Cardiac septum (tissue), 1 donor: ENCODE data around the gene HCFC1R1. TPM values are rescaled to one million over a fixed set of nuclear protein-coding genes. Genes with fewer than 3 reads are reported as not detected.

Source experiments
- DNase-seq: peaks from one replicate; pipeline ENCODE4 v3.0.0-alpha.2; 2020; ENCODE audit warnings: low spot score
- intact Hi-C: fragments of 100-400 bp; cut with DNase I; formaldehyde crosslinking; loops from one replicate; pipeline ENCODE4 v1.14.0; 2022
- total RNA-seq: library from RNA; stranded (reverse); fragmentation: NEBNext Ultra II Directional; extraction: Animal tissue kit (Norgen Biotek cat#: 25700); gene quantifications from one replicate; pipeline ENCODE4 v1.2.1, GENCODE V29; 2021
- donor health status: DM: no; HTN: no; CAD: no.

HCFC1R1 gene
- total RNA-seq, 1 donor from 2014 or later: 41.3 TPM

DNA sequence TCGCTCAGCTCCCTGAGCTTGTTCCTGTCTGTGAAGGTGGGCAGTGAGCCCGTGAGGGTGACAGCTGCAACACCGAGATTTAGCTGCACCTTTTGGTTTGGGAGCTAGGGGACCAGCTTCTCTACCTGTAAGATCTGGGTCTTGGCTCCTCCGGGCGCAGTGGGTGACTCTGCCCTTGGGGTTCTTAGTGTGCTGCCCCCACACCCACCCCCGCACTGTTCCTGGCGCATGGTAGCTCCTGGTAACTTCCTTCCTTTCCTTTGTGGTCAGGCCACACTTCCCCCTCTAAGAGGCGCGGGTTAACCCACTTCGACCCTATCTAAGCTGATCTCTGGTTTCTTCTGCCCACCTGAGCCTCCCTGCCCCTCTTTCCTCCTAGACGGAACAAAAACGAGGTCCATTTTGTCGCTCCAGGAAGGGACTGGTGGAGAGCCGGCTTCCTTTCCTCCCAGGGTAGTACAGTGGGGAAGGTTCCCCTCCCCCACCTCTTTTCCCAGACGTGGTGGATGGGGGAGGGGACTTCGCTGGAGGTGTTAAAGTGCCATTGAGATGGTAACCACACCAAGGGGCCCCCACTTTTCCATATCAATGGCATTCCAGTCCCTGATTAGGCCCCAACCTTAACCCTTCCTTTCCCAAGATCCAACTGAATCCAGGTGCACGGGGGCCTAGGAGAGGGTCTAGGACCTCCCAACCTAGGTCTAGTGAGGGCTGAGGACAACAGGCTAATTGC is 15.6 kb downstream of the HCFC1R1 start:
- no peak for DNase-seq
- intact Hi-C loops: no loop called here

DNA sequence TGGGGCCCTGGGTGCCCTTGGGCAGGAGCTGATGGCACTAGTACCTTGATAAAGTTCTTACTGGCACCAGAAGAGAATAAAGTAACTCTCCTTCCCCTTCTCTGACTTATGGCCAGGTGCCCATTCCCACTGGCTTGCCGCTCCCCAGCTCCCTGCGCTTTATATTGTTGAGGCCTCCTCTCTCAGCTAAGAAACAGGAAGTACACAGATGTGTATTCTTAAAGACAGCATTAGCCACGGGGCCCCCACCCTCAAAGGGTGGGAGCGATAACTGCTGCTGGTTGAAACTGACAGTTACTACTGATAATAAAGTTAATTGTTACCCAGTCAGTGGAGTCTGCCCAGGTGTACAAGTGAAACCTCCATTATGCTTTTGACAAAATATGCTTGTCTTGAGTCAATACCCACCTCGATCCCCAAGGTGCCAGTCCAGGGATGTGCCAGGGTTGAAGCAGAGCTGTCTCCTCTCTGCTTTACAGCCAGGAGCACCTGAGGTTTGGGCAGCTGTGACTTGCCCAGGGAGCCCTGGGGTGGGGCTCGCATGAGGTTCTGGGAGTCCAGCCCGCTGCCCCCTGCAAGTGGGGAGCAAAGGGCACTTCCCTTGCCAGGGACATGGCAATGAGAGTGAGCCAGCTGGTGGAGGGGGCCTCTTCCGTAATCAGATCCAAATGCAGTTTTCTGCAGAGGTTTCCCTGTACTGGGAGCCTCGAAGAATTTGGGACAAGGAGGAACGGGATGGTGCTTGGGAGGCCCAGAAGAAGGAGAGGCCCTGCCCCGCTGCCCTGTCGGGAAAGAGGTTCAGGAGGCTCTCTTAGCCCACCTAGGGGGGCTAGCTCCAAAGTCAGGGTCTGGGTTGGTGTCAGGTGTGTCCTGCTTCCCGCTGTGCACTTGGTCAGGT is 16.4 kb downstream of the HCFC1R1 start:
- intact Hi-C loops: no loop called here
- no peak for DNase-seq

DNA sequence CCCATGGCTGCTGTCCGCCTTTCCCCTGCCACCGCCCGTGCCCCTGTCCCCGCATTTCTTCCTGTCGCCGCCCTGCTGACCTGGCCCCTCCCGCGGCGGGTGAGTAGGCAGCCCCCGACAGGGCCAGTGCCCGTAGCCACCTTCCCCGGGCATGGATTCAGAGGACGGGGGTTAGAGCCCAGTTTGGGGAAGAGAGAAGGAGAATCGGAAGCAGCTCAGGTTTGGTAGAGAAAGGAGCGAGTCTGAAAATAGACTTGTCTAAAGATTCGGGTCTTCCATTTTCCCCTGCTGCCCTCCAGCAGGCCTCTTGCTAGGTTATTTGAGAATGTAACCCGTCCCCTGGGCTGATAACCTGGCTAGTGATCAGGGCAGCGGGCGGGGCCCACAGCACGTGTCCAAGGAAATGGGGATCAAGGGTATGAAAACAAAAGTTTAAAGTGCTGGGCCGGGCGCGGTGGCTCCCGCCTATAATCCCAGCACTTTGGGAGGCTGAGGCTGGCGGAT is 18.9 kb downstream of the HCFC1R1 start:
- intact Hi-C loops: loop anchor here (2.0 kb wide), 1 partner anchor 16 kb away; the partner anchor contains the start of gene TNFRSF12A
- no peak for DNase-seq

DNA sequence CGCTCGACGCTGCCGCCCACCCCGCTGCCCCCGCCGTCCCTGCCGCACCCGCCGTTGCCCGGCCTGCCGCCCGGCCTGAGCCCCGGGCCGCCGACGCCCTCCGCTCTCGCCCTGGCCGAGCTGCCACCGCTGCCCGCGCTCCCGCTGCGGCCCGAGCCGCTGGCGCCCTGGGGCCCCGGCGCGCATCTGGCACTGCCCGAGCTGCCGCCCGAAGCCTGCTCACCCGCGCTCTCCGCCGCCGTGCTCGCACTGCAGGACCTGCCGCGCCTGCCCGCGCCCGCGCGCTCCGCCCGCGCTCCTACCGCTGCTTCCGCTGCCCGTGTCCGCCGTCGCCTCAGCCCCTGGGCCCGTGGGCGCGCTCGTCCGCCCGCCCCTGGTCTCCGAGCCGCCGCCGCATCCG is 19.4 kb downstream of the HCFC1R1 start:
- no peak for DNase-seq
- intact Hi-C loops: loop anchor here (2.0 kb wide), 1 partner anchor 16 kb away; the partner anchor contains the start of gene TNFRSF12A

DNA sequence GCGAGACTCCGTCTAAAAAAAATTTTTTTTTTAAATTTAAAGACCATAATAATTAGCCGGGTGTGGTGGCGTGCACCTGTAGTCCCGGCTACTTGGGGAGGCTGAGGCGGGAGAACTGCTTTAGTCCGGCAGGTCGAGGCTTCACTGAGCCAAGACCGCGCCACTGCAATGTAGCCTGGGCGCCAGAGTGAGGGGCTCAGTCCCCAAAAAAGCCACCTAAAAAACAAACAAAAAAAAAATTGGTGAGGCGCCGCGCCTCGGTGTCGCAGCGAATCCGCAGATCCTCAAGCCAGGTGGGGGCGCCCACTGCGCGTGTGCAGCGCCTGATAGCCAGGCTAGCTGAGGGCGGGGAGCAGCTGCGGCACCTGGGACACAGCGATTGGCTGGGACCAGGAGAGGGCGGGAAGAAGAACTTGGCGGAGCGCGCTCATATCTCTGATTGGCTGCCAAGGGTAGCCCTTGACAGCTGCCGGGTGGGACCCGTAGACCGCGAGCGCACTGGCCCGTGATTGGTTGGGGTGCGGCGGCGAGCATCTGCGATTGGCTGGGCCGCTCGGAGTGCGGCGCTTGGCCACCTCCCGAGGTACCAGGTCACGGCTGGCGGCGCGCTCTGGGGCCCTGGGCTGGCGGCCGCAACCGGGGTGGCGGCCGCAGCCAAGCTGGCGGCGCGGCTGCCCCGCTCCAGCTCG is 20.0 kb downstream of the HCFC1R1 start:
- intact Hi-C loops: loop anchor here (2.0 kb wide), 1 partner anchor 17 kb away; the partner anchor contains the start of gene TNFRSF12A

DNA sequence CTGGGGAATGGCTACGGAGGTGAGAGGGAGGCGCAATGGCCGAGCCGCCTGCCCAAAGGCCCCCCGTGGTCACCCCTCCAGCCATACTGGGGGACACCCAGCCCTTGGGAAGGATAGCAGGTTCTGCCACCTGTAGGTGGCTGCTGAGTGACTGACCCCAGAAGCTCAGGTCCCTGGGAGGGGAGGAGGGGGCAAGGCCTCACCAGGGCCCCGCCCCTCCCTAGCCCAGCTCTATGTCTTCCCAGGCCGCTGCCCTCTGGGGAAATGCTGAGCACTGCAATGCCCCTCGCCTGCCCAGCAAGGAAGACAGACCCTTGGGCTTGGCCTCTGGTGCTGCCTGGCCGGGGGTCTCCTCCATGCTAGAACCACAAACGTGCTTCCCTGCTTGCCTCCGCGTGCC is 22.4 kb downstream of the HCFC1R1 start:
- no peak for DNase-seq
- intact Hi-C loops: no loop called here

More for the DNA sequence above, 20.0 kb downstream of the HCFC1R1 start:
- peak; percentile 99 for DNase-seq

DNA sequence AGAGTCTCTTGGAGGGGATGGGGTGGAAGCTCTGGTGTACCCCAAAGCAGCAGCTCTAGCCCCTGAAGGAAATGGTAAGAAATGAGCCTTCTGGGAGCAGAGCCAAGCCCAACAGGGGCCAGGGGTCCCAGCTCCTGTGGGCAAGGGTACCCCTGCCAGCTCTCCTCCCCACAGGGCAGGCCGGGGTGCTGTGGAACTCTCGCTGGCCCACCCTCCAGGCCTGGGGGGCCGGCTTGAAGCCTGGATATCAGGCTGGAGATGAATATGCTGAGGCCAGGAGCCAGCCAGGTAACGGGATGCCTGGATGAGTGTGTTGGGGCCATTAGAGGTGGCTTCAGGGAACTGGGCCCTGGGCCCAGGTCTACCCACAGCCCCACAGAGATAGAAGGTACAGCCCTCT is 23.2 kb downstream of the HCFC1R1 start:
- intact Hi-C loops: no loop called here
- no peak for DNase-seq

DNA sequence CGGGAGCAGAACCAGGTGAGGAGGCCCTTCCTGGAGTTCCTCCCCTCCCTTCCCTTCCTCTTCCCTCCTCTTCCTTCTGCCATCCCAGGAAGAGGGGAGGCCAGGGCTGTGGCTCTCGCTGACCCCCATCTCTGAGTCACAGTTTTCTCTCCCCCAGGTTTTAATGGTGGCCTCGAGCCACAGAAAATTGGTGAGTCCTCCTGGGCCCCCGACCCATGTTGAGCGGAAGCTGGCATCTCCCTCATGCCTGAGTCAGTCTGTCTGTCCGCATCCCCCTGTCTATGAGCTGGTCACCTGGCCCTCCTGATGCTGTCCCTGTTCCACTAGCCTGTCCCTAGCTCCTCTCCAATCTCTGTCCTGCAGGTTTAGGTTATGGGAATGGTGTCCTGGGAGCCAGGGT is 23.8 kb downstream of the HCFC1R1 start:
- no peak for DNase-seq
- intact Hi-C loops: no loop called here

DNA sequence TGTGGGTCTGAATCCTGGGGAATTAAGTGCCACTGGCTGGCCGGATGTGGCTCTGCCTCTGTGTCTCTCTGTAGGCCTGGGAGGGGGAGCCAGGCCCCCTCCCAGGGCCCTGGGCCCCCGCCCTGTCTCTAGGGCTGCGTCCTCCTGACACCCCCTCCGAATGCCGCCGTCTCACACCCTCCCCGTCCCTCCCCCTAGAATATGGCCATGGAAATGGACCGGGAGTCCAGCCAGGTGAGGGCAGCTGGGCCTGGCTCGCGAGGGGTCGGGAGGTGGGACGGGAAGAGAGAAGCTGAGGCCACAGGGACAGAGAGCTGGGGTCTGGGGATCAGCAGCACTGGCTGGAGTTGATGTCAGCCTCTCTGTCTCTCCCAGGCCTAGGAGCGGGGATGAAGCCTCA is 27.4 kb downstream of the HCFC1R1 start:
- intact Hi-C loops: no loop called here
- DNase-seq: no peak

DNA sequence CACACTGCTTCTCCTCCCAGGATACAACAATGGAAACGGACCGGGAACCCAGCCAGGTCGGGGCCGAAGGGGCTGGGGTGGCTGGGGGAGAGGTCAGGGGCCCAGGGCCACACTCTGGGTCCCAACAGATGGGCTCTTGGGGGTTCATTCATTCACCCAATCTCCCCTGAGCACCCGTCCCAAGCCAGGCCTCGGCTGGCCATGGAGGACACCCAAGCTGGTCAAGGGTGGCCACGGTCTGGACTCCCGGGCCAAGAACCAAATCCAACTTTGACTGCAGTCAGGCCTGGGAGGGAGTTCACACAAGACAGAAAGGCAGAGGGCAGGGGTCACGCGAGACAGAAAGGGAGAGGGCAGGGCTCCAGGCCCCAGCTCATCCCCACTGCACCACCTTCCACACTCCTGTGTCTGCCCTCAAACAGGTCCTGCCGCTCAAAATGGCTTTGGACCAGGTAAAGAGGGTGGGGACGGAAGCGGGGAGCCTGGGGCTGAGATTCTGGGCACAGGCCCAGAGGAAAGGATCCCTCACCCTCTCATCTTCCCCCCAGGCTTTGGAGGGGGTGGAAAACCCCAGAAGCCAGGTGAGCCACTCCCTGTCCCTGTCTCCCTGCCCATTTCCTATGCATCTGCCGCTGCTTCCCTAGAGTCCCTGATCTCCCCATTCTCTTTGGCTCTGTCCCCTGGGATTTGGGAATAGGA is 31.2 kb downstream of the HCFC1R1 start:
- intact Hi-C loops: no loop called here
- DNase-seq: no peak

DNA sequence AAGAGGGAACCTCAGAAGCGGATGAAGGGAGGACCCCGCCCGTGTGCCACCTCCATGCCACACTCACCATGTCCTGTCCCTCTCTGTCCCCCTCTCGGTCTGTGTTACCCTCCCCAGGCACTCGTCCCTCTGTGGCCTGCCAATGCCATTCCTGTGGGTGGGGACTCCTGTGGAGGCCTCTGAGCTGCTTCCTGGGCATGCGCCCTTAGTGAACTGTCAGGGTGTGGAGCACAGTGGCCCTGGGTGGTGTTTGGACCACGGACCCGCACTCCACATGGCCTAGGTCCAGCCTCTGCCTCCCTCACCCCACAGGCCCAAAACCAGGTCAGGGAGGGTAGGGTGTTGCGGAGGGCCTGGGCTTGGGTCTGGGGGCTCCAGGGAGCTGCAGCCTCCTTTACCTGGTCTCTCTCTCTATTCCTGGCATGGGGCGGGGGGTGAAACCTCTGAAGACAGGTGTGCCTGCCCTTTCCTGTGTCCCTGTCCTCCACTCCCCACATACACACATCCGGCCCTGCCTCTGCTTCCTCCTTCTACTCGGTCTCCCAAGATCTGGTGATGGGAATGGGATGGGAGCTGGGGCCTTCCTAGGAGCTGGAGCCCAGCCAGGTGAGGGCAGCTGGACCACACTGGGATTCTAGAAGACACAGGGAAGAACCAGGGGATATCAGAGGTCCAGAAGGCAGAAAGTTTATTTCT is 32.0 kb downstream of the HCFC1R1 start:
- intact Hi-C loops: no loop called here

DNA sequence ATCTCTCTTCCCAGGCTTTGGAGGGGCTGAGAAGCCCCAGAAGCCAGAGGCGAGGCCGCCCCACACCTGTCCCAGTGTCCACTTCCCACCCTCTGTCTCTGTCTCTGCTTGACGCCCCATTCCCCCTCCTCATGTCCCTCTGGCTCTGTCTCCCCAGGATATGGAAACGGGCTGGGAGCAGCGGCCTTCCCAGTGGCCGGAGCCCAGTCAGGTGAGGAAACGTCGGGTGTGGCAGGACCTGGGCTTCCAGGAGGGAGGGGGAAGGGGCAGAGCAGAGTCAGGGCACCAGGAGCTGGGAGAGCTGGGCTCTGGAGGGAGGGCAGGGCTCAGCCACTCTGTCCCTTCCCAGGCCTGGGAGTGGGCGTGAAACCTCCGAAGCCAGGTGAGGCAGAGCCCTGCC is 32.9 kb downstream of the HCFC1R1 start:
- DNase-seq: no peak
- intact Hi-C loops: no loop called here

More for the DNA sequence above, 32.0 kb downstream of the HCFC1R1 start:
- DNase-seq: no peak

DNA sequence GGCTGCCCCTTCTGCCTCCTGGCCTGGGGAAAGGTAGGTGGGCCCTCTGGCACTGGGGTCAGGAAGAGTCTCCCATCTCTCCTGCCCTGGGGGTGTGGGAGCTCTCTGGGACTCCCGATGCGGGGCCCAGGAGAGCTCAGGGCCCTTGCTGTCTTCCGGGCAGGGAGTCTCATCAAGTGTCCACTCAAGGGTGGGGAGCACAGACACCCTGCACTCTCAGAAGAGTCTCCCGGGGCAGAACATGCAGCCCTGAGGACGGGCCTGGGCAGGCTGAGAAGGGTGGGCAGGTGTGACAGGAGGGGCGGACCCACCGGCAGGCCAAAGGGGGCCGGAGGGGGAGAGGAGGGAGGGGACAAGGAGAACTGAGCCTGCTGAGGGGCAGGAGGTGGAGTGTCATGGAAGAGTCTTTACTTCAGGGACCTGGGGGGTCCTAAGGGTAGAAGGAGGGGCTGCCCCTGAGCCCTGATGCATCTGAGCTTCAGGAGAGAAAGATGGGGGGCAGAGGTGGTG is 35.1 kb downstream of the HCFC1R1 start:
- intact Hi-C loops: no loop called here
- no peak for DNase-seq

DNA sequence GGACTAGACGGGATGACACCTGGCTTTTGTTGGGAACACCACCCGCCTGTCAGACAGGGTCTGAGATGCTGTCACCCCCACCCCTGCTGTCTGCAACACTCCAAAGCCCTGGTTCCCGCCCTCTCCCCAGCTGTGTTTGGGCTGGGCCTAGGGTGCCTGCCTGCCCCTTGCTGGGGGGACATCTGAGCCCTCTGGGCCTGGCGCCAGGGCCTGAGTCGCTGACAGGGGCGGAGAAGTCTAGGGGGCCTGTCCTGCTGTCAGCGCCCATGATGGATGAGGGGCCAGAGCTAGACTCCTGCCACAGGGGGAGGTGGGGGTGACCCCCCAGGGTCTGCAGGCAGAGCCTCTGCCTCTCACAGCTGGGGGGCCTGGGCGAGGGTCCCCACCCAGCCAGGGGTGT is 35.9 kb downstream of the HCFC1R1 start:
- intact Hi-C loops: no loop called here
- DNase-seq: no peak

DNA sequence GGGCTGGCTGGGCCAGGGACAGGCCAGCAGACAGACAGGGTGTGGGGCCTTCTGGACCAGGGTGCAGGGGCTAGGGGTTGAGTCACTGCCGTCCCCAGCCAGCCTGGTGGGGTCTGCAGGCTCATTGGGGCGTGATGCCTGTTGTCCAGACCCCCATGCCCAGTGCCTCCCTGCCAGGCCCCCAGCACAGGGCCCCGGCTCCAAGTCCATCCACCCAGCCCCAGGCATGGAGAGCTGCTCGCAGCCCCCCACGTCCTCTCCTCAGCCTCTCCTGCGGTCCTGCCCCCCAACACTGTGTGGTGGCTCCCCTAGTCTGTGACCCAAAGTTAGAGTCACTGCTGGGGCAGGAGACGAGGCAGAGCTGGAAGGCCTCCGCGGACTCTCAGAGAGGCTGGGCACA is 36.5 kb downstream of the HCFC1R1 start:
- DNase-seq: no peak
- intact Hi-C loops: no loop called here

DNA sequence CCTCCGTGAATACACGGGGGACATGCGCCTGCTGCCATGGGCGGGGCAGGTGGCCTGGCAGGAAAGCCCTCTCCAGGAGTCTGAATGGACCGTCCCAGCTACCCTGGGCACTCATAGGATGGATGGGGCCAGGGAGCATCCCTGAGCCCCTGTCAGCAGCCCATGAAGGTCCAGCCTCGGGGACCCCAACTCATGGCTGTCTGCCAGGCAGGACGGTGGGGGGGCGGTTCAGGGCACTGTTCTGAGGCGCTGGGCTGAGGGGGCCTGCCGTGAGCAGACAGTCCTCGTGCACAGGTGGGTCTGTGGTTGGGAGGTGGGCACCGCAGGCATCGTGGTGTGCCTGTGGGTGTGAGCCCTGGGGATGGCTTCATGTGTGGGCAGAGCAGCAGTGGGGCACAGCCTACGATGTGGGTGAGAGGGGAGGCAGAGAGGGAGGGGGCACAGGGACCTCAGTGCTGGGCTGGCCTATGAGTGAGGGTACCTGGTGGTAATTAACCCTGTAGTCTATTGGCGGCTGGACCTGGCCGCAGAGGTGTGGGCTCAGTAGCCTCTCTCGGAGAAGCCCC is 37.0 kb downstream of the HCFC1R1 start:
- no peak for DNase-seq
- intact Hi-C loops: no loop called here

DNA sequence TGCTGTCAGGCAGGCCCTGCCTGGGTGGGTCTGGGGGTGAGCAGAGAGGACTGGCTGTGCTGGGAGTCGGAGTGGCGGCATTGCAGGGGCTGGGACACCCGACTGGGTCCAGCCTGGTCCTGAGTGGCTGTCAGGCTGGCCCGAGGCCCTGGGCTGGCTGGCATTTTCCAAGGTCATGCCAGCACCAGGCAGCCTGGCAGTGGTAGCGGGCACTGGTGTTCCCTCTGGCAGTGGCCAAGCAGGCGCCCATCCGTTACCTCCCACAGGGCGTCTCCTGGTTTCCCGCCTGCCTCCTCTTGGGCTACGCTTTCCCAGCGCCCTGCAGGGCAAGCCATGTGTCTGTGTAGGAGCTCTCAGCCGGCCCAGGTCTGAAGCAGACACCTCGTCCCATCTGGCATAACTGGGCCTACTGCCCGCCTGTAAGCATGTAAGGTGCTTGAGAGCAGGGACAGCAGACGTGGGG is 37.8 kb downstream of the HCFC1R1 start:
- intact Hi-C loops: no loop called here
- peak; percentile 83 for DNase-seq

DNA sequence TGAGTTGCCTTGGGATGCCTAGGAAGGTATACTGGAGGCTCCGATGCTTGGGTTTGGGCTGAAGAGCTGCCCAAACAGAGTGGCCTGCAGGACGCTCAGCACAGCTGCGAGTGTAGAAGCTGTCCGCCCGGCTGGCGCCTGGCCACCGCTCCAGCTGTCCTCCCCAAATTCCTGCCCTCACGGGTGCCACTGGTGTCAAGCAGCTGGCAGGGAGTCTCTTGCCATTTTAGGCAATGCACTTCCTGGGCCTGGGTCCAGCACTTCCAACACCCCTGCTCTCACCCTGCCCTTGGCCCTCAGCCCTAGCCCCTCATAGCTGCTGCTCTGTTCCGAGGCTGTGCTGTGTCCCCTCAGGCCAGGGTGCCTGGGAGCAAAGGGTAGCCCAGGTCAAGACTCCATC is 38.3 kb downstream of the HCFC1R1 start:
- intact Hi-C loops: no loop called here
- no peak for DNase-seq
